ENCODE results near the gene NANS.

DNA sequence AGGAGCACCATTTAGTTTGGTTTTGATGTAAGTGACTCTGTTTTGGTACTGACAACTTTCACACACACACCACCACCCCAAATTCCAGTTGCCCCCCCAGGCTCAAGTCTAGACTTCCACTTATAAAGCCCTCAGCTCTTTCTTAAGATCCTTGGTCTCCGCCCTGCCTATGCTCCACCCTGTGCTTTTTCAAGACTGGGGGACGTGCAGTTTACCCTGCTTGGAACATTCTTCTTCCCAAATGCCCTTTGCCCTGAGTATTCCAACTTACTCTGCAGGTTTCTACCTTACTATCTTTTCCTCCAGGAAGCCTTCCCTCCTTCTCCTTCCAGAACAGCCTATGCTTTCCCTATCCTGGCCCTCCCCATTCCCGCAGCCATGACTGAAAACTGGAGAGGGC is 63.9 kb downstream of the NANS start:
- TF ChIP-seq, protein P1, sequence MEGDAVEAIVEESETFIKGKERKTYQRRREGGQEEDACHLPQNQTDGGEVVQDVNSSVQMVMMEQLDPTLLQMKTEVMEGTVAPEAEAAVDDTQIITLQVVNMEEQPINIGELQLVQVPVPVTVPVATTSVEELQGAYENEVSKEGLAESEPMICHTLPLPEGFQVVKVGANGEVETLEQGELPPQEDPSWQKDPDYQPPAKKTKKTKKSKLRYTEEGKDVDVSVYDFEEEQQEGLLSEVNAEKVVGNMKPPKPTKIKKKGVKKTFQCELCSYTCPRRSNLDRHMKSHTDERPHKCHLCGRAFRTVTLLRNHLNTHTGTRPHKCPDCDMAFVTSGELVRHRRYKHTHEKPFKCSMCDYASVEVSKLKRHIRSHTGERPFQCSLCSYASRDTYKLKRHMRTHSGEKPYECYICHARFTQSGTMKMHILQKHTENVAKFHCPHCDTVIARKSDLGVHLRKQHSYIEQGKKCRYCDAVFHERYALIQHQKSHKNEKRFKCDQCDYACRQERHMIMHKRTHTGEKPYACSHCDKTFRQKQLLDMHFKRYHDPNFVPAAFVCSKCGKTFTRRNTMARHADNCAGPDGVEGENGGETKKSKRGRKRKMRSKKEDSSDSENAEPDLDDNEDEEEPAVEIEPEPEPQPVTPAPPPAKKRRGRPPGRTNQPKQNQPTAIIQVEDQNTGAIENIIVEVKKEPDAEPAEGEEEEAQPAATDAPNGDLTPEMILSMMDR (IDR thresholded peaks at IDR 0.05): no peak
- TF ChIP-seq POLR2AphosphoS5 (IDR thresholded peaks at IDR 0.05) (no peak), POLR2A (IDR thresholded peaks at IDR 0.05) (no peak)
